NCI-H2227 treated with DMSO at 0.1 percent for 48 hours (cell line): Measurements from ENCODE around the gene ZNF423.
A peak's percentile ranks its signal among the peaks of the same experiment; 100 is the strongest.

Experiments used
- DNase-seq: peaks from one replicate; lab custom pipeline; 2025; lab: John Stamatoyannopoulos, UW

The ZNF423 gene

DNA sequence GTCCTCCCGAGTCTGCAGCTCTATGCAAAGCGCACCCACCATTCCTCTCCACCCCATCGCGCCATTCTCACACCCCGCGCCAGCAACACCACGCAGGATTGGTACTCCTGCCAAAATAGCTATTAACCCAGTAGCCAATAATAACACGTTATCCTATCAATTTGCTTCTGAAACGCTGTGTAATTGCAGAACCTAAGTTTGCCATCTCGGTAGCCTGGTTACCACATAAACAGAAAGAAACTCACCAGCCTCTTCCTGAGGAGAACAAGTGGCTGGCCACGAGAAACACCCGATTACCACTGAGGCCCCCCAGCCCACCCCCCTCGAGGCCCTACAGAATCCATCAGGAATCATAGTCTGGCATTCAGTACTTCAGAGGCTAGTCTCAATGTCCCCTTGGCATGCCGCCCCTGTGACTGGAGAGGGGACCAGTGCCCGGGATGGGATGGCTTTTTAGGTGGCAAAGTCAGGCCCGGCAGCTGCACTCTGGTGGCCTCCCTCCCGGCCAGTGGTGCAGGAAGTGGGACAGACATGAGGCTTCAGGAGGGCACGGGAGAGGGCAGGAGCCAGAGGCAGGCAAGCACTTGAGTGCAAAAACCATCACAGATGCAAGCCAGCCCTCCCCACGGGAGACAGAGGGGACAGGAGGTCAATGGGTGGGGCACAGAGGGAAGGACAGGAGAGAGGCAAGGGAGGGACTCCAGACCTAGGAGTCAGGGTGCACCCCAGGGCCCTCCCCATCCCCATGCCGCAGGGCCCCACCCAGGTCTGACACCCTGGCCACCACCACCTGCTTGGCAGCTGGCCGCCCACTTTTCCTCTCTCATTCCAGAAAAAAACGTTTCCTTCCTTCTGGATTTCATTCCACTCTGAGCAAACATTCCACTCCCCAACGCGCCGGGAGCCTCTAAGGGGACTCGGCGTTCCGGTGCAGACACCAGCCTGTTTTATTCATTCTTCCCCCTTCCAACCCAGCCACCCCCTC is 192.5 kb downstream of the ZNF423 start:
- DNase-seq, result peak; percentile 14

DNA sequence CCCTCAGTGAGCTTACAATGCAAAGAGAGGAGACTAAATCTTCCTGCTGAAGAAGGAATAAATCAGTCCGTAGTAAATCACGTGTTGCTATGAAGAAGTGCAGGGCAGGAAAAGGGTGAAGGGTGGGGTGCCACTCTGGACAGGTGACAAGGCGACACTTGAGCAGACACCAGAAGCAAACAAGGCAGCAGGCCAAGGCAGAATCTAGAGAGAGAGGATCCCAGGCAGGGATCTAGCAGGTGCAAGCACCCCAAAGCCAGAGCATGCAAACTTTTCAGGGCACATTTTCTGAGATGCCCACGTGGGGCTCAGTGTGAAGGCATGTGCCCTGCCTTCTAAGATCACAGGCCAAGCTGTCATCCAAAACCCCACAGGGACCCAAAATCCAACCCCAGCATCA is 193.3 kb downstream of the ZNF423 start:
- no peak for DNase-seq

DNA sequence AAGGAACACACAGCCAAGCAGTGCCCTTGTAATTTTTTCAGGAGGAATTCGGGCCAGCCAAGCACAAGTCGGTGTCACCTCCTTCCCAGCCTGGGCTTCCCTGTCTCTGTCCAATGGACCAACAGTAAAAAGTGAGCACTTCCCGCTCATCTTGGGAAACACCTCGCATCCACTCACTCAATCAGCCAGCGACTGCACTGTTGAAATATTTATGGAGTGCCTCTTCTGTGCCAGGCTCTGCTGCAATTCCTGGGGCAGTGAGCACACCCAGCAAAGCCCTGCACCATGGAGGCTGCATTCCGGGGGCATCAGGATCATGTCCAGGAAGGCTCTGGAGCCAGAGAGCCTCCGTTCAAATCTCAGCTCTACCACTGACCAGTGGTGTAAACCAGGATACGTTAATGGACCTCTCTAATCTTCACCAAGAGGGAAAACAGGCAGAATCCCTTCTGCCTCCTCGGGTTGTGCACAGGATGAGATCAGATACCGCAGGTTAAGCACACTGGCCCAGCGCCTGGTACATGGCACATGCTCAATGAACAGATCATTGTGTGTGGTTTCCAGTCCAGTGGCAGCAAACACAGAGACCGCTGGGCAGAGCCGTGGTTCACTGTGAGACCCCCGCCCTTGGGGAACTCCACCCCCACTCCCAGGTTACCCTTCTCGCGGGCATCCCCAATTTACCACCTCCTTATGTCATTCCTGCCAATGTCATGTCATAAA is 194.3 kb downstream of the ZNF423 start:
- DNase-seq, result no peak

DNA sequence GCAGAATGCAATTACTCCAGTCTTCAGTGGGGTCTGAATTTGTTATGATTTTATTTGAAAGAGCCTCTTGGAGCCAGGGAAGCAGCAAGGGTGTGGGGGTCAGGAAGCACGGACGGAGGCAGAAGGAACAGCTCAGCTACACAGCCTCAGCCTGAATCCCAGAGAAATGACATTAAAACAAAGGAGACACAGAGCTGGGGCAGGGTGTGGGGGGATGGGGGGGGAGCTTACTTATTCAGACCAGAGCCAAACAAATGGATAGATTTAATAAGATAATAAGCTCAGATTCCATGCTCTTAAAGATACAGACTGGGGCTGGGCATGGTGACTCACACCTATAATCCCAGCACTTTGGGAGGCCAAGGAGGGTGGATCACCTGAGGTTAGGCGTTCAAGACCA is 195.3 kb downstream of the ZNF423 start:
- no peak for DNase-seq

DNA sequence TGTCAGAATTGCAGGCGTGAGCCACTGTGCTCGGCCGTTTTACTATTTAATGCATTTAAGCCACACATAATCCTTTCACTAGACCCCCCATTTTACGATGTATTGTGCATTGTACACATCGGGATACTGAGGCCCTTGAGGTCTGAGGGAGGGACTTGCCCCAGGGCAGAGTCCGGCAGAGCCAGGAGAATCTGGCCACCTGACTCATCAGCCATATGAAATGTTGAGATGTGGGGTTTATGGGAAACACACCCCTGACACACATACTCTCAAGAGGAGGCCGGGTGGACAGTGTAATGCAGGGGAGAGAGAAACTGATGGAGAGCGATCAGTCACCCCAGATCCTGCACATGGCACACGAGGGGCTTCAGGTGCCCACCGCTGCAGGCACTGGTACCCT is 196.6 kb downstream of the ZNF423 start:
- DNase-seq, result no peak

DNA sequence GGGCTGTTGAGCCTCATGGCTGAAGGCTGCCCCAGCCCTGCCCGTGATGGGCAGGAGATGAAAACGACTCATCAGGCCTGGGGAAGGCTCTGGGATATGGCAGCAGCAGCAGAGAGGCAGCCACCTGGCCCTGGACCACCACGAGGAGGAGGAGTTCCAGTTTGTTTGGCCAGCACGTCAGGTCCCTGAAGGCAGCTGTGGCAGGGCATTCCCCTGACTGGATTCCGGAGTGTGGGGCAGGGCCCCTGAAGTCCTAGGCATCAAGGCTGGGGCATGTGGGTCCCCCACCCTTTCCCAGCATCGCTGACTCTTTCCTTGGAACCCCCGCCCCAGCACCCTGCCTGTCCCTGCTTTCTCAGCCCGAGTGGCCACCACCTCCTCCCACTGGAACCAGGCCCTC is 197.4 kb downstream of the ZNF423 start:
- DNase-seq, result no peak

DNA sequence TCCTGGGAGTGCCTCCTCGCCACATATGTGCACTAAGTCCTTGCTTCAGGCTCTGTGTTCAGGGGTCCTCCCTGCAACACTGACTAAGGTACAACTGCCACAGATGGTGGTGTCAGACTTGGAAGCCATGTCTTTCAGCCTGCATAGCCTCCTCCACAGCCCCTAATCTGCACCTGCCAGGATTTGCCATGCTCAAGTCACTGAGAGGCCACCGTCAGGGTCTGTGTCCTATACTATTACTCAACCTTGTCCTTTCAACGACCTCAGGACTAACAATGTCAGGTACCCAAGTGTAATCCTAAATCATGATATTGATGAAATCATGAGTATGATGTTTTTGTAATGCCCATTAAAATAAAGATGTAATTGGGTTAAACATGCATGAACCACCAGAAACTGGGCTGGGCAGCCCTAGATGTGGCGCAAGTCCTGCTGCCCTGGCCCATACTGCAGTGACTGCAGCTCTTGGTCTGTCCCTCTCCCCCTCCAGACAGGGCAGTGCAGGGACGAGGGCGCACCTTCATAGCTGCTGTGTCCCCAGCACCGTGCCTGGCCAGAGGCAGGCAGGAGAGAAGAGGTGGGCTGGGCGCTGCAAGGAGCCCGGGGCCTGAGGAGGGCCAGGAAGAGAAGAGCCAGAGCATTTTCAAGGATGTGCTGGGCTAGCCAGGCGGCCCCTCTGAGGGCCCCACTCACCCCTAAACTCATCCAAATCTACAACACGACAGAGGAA is 198.0 kb downstream of the ZNF423 start:
- DNase-seq, result no peak

DNA sequence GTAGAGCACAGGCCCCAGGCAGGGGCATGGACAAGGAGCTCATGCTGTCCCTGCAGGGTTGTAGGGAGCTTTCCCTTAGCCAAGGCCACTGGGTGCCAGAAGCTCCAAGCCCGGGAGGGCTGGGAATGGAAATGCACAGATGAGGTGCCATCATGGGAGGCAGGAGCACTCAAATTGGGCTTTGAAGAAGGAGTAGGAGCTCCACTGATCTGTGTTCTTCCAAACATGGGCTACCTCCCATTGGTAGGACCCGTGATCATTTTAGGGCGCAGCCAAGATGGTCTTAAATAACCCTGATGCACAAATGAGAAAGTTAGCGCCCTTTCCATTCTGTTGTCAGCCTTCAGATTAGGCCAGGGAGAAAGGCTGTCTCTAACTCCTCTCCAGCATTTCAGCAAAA is 201.5 kb downstream of the ZNF423 start:
- no peak for DNase-seq

DNA sequence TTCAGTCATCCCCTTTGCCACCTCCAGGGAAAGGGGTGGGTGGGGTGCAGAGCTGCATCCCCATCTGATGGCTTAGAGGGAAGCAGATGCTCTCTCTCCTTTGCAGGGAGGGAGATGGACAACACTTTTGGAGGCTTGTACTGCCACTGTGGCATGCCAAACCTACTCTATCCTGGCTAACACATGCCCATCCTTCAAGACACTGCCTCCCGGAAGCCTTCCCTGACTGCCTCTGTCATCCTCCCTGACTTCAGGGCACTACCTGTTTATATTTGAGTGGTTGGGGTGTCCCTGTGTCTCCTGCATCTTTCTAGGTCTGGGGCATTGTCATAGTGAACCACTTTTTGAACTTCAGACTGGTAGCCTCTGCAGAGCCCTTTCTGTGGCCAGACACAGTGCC is 202.3 kb downstream of the ZNF423 start:
- DNase-seq, result no peak

DNA sequence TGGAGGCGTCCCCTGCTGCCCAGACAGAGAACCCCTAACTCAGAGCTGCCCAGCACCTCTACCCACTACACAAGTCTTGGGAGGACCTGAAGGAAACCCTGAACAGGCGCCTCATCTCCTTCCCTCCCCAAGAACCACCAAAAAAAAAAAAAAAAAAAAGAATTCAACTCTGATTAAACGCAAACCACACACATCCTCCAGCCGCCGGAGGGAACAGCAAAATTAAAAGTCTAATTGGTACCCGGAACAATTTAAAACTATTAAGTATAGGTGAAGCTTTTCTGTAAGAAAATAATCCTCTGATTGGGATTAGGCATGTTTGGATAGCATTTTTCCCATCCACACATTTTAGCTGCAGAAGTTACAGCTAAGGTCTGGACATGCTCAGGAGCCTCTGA is 202.7 kb downstream of the ZNF423 start:
- no peak for DNase-seq

DNA sequence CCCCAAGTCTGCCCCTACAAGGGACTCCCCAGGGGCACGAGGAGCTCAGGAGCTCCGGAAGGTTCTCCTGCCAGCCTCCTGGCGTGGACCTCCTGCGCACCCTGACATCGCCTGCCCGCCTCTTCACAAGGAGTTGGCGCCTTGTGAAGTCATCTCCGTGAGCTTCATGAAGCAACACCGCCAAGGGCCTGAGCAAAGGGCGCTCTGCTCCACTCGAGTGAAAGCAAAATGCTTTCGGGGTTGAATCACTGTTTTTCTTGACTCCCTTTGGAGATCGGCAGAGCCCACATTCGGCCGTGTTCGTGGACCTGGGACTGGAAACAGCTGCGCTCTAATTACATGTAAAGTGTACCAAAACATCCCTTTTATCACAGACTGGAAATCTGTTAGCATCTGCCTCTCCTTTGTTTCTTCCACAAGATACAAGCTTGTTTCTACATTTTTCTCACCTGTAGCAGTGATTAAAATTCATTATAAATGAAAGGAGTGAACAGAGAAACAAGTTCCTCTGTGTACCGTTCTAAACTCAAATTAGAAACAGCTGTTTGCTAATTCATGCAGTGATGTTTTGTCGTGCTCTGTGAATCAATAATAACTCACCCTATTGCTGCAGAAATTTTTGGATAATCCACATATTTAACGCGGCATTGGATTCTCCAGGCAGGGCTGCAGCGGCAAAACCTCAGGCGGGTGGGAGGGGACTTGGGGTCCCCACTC is 203.3 kb downstream of the ZNF423 start:
- DNase-seq, result no peak

DNA sequence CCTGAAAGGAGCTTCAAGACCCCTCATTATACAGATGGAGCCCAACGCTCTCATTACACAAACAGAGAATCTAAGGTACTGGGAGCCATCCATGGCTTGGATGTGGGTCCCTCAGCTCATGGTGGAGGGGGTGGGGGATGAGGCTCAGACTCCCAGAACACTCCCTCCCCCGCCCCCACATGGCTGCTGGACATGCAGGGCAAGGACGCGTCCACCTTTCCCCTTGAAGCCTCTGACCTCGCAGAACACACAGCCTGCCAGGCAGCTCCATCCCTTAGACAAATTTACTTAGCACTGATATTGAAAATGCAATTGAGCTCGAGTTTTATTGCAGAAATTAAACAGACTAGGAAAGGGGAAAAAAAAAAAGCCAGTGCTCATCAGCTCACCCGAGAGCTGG is 203.9 kb downstream of the ZNF423 start:
- no peak for DNase-seq

DNA sequence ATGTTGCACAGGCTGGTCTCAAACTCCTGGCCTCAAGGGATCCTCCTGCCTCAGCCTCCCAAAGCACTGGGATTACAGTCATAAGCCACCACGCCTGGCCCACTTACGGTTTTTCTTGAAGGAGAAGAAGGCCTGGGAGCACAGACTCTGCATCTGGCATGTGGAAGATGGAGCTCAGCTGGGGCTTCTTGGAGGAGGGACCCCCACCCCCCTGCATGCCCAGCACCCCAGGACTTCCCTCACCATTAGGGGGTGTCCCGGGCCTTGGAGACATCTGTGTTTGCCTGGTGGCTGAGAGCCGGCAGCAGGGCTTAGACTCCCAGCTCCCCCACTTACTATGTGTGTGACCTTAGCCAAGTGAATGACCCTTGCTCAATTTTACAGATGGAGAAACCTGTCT is 204.7 kb downstream of the ZNF423 start:
- DNase-seq, result no peak

DNA sequence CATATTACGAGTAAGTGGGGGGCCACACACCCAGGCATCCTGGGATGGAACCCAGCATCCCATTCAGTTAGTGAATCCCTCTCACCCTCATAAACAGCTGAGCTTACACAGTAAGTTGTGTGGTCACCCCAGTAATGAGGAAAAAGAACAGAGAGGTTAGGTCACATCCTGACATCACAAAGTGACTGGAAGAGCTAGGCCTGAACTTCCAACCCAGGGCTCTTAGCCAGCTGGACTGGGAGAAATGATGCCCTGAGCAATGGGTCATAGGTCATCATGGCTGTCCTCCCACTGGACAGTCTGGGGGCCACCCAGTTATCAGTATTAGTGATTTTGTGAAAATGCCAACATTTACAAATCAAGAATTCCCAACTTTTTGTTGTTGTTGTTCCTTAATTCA is 205.3 kb downstream of the ZNF423 start:
- DNase-seq, result no peak

DNA sequence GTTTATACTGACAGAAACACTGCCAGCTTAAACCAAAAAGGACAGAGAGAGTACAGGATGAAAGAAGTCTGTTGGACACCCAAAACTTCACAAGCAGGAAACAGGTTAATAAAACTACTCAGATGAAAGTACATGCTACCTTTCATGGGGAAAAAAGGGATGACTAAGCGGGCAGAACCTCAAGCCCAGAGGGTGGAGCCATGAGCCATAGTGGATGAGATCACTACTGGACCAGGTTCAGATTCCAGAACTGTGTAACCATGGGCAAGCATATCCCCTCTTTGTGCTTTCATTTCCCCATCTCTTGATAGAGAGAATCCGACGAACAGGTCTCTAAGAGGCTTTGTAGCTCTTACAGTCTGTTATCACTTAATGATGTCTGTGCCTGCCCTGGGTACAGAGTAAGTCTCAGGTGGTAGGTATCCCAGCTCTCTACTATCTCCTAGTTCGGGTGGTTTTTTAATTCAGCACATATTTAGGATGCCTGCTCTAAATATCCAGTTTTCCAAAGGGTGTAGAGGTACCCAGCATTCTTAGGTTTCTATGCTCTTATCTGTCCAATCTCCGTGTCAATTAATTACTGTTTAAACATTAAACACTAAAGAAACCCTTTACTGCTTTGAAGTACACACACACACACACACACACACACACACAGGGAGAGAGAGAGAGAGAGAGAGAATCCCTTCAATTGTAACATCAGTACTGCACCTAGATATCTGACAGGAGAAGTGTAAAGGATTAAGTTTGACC is 206.7 kb downstream of the ZNF423 start:
- DNase-seq, result no peak

DNA sequence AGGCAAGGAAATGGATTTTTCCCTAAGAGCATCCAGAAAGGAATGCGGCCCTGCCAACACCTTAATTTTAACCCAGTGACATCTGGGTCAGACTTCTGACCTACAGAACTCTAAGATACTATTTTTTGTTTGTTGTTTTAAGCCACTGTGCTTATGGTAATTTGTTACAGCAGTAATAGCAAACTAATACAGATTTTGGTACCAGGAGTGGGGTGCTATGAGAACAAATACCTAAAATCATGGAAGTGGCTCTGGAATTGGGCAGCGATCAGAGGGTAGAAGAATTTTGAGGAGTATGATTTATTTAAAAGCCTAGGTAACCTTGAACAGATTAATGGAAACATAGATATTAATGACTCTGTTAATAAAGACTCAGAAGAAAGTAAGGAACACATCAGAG is 208.2 kb downstream of the ZNF423 start:
- no peak for DNase-seq

DNA sequence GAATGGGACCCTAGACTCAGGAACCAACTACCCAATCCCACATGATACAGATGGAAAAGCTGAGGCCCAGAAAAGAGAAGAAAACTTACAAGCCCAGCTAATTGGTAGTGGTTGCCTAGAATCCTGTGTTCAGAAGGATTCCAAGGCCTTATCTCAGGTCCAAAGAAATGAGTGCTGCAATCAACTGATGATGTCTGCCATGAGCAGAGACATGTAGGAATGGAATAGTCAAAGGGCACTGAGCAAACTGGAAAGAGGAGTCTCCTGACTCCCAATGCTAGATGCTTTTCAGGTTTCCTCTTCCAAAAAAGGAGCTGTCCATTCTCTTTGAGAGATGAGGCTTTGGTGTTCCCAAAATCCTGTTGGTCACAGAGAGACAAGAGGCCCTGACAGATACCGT is 210.6 kb downstream of the ZNF423 start:
- no peak for DNase-seq

DNA sequence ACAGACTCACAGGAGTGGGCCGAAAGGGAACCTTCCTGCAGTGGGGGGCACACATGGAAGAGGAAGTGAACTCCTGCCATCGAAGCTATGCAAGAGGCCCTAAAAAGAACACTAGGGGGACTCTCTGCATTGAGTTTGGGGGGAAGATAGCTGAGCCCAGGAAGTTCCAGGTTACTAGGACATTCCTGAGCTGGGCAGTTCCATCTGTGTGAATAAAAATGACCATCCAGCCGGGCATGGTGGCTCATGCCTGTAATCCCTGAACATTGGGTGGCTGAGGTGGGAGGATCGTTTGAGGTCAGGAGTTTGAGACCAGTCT is 211.8 kb downstream of the ZNF423 start:
- DNase-seq, result no peak

DNA sequence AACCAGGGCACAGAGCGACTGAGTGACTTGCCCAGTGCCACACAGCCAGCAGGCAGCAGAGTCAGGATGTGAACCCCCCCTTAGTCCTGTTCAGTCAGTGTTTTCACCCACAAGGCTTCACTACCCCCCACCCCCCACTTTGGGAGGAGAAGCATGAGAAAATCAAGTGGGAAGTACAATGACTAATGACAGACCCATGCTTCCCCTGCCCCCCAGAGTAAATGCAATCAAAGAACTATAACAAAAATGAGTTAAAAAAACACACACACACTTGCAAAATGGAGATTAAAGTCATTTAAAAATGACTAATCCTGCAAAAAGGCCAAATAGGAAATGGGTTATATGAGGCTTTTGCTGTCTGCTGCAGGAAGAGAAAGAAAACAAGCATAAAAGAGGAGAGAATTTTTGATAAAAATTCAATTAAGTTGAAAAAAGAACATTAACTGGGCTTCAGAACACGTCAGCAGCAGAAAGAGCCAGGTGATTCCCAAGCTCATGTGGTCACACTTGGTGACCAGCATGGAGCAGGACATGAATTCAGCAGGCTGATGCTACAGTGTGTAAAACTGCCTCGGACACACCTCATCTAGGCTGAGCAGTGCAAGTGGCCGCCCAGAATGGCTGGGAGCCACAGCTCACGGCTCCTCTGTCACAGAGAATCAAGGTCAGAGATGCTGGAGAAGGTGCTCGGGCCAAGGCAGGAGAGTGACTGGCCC is 212.3 kb downstream of the ZNF423 start:
- DNase-seq, result no peak

DNA sequence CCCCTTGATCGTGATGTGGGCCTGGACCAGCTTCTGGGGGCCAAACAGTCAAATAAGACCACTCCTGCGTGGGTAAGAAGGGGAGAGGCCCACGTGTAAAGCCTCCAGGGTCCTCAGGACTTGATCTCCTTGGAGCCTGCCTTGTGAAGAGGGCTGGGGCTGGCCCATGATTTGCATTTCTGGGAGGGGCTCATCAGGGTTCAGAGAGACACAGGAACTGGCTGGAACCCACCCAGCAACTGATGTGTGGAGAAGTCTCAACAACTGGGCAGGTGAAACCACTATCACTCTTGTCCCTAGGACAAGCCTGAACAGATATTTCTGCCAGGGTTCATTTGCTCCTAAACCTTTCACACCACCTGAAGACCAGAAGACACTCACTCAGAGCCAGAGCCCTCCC is 214.7 kb downstream of the ZNF423 start:
- DNase-seq, result no peak

DNA sequence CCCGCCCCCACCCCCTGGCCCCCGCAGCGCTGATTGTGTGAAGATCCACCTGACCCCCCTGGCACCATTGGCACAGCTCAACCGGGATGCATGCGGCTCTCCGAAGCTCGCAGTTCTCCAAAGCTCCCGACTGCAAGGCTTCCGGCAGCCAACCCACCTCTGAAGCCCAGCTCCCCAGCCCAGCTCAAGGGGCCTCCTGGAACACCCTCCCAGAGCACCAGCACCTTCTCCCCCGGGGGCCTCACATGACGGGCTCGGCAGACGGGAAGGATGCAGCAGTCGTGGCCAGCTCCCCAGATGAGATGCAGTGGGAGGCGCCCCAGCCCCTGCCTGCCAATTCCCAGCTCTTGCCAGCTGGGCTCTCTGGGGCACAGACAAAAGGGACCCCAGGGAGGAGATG is 215.3 kb downstream of the ZNF423 start:
- DNase-seq, result no peak
